Stimulated activated CD8-positive, alpha-beta memory T cell treated with anti-CD3 and anti-CD28 coated beads, Interleukin-12 subunit alpha, Interleukin-12 subunit beta, amount 100 ng/mL, for 4 hours (primary cell): ENCODE results near the gene SAT2.

Experiments
- DNase-seq: peaks from one replicate; pipeline ENCODE4 v3.0.0-alpha.2; 2020; ENCODE audit warnings: low read depth

SAT2 gene

DNA sequence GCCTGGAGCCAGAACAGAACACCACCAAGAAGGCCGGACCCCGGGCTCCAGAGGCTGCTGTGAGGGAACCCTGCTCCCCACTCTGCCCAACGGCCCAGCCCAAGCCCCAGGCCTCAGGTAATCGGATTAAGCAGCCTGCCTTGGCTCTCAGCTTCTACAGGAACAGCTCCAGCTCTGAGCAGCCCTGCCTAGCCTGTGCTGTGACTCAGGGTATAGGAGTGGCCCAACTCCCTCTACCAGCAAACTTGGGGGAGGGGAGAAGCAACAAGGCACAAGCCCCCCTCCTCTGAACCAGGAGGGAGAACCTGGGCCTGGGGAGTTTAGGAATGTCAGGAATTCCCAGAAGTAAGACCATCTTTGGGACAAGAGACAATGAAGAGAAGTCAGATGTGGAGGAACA is 36.9 kb downstream of the SAT2 start:
- no peak for DNase-seq

DNA sequence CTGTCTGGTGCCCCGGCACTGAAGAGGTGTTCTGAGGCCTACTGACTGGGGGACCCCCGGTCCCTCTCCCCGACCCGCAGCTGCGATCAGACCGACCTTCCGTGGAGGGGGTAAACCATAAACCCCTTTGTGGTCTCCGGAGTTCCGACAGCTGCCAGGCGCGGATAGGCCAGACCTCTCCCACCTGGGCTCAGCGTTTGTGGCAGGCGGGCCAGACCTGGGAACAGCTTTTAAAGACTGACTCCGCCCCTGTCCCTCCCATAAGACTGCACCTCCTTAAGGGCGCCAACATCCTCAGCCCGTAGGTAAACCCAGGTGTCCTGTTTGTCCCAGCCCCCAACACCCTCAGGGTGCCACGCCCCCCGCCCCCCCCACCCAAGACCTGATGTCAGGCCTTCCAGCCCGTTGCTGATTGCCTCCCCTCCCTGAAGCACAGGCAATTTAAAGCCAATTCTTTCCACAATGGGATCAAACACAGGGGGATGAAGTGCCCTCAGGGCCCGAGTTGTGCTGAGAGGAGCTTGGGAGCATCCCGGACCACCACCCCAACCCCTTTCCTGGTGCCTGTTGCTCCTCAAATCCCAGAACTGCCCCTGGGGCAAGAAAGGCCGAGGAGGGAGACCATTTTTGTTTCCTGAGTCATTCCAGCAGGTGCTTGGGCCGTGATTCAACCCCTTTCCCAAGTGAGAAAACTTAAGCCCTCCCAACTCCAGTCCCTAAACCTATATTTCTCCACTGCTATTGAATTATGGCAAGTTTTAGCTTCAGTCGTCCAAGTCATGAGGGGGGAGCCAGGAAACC is 37.5 kb downstream of the SAT2 start, which contains the start of gene SOX15:
SOX15 (minus strand) TSS at position 204 of the 801 bp plus-strand sequence. CDS start 418 bp downstream, outside the sequence.
- no peak for DNase-seq

- DNase-seq = peak; percentile 50
Measured at GRCh38 chr17:7589204-7589868, 38.3 kb downstream of the SAT2 start.

DNA sequence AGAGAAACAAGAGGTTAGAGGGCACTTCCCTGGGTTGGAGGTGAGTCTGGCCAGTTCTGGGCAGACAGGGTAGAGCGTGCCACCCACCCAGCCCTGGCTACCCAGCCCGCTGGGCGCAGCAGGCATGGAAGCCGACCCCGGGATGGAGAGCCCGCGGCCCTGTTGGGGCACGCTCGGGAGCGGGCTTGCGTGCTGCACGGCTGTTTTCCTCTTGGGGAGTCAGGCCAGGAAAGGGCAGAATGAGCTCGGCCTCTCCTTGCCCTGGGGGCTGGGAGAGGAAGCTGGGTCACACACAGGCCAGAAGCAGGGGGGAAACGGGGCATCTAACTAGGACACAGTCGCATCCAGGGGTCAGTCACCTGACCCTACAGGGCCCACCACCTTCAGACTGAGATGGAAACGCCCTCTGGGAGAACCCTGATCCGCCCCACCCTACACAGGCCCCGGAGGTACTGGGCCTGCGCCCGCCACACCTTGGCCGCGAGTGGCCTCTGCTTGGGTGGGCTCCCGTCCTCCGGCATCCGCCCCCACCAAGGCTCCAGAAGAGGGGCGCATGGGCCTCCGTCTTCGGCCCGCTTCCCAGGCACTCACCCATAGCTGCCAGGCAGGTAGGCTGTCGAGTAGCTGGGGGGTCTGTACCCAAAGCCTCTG is 38.9 kb downstream of the SAT2 start:
- DNase-seq = no peak

GRCh38 chr17:7587420-7588151 is 40.0 kb downstream of the SAT2 start:
- DNase-seq = no peak

GRCh38 chr17:7586673-7587419 is 40.8 kb downstream of the SAT2 start:
- DNase-seq = no peak

GRCh38 chr17:7583253-7584109 is 44.1 kb downstream of the SAT2 start, which contains the start of gene MPDU1:
Gene MPDU1, plus strand, starts transcription at chr17:7583852. Its CDS starts 11 bp downstream, at chr17:7583863.
- peak; percentile 91 for DNase-seq

GRCh38 chr17:7582396-7583252 is 45.0 kb downstream of the SAT2 start:
- no peak for DNase-seq

- DNase-seq = no peak
Measured at GRCh38 chr17:7580604-7581575, 46.7 kb downstream of the SAT2 start.

GRCh38 chr17:7579834-7580603 is 47.6 kb downstream of the SAT2 start:
- DNase-seq = no peak

DNA sequence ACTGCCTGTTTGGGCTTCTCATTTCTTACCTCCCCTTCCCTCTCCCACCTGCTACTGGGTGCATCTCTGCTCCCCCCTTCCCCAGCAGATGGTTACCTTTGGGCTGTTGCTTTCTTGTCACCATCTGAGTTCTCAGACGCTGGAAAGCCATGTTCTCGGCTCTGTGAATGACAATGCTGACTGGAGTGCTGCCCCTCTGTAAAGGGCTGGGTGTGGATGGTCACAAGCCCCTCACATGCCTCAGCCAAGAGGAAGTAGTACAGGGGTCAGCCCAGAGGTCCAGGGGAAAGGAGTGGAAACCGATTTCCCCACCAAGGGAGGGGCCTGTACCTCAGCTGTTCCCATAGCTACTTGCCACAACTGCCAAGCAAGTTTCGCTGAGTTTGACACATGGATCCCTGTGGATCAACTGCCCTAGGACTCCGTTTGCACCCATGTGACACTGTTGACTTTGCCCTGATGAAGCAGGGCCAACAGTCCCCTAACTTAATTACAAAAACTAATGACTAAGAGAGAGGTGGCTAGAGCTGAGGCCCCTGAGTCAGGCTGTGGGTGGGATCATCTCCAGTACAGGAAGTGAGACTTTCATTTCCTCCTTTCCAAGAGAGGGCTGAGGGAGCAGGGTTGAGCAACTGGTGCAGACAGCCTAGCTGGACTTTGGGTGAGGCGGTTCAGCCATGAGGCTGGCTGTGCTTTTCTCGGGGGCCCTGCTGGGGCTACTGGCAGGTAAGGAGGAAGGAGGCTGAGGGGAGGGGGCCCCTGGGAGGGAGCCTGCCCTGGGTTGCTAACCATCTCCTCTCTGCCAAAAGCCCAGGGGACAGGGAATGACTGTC is 48.4 kb downstream of the SAT2 start, which contains the start of gene CD68:
CD68 (plus strand) TSS at position 638 of the 833 bp plus-strand sequence; CDS start at position 678, 40 bp downstream.
- DNase-seq = peak; percentile 55

GRCh38 chr17:7577327-7578199 is 50.1 kb downstream of the SAT2 start:
- DNase-seq = no peak

DNA sequence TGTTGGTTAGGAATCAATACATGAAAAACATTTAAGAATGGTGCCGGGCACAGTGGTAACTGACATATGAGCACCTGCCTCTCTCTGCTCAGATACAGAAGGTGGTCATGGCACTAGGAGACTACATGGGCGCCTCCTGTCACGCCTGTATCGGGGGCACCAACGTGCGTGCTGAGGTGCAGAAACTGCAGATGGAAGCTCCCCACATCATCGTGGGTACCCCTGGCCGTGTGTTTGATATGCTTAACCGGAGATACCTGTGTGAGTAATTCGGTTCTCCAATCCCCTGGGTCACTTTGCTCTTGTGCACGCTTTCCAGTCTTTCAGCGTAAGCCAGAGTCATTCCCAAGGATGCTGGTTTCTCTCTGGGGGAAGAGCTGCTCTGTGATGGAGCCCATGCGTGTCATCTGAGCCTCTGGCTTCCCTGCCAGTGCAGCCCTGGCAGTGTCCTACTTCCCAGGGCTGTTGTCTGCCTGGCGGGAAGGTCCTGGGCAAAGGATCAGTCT is 51.1 kb downstream of the SAT2 start:
- no peak for DNase-seq
